ENCODE results near the gene DCLK1. TPM values are rescaled to one million over a fixed set of nuclear protein-coding genes. Genes with fewer than 3 reads are reported as not detected.

The DCLK1 gene
- total and polyA plus RNA-seq, 2 donors (not counting 1 experiment from before 2014, with no cell fraction given), result 0.56 to 6.3 TPM

Other genes starting within 250 kb of the DCLK1 start
- 0.77 and 1.8 TPM in 2 replicates for gene SOHLH2, start 83.2 kb upstream of the DCLK1 start, total RNA-seq
- 0.34 and 0.42 TPM in 2 replicates for gene SOHLH2, start 83.2 kb upstream of the DCLK1 start, polyA plus RNA-seq
- gene CCDC169, start 166.4 kb upstream of the DCLK1 start, total RNA-seq, result 3.3 and 7.1 TPM in 2 replicates
- 2.9 and 3.5 TPM in 2 replicates for gene CCDC169, start 166.4 kb upstream of the DCLK1 start, polyA plus RNA-seq
- gene SPART, start 215.0 kb upstream of the DCLK1 start, total RNA-seq, result 93.0 and 112 TPM in 2 replicates
- 90.2 and 109 TPM in 2 replicates for gene SPART, start 215.0 kb upstream of the DCLK1 start, polyA plus RNA-seq